HG03442 (cell line): ENCODE data around the gene ACAP2.
"Not testable (repeated sequence)": the region's sequence is repeated elsewhere in the genome, so short reads cannot be mapped to it uniquely, and the experiment has no call there.

Experiments
- ATAC-seq: cut with Tn5 transposase; IDR thresholded peaks from one replicate; pipeline ENCODE4 v1.9.1; 2021; ENCODE audit warnings: mild to moderate bottlenecking, moderate library complexity; ENCODE audit not compliant: unreplicated experiment

The ACAP2 gene

DNA sequence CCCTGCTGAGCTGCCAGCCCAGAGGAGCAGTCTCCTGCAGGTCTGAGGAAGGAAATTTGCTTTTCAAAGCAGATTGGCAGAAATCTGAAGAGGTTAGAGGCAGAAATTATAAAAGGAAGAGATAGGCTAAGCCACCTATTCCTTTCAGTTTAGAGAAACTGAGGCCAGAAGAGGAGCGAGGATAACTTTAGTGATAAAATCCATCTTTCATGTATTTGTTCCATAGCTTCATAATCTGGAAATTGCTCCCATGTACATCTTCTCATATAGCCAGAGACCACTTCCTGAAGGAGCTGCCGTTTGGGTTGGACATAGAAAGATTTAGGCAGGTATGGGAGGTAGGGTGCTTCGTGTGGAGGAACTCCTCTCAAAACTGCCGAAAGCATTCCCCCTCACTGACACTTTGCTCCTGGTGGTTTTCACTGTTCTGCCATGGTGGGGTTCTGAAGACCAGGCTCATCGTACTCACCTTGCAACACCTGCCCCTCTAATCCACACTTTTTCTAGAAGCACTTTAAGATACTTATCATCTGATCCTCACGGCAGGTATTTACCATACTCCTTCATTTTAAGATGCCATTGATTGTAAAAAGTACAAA, 670 bp upstream of the ACAP2 start:
- no peak for ATAC-seq

DNA sequence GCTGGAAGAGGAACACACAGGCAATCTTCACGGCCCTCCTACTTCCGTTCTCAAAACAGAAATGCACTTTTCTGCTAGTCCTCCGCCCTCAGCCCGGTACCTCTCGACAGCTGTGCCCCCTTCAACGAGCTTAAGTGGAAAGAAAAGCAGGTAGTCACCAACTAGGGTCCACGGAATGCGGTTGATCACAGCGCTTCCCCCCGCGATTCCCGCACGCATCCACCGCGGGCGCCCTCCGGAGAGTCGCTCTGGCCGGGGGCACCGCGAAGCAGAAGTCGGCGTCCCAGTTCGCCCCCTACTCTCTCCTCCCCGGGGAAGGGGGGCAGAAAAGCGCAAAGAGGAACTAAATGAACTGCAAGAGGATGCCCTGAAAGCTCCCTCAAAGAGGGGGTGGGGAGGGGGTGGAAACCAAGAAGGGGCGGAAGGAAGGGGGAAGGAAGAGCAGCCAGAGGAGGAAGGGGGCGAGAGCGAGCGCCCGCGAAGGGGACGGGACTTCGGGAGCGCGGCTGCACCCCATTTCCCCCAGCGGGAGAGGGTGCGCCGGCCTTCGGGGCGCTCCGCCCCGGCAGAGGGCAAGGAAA, 738 bp downstream of the ACAP2 start:
- no peak for ATAC-seq

DNA sequence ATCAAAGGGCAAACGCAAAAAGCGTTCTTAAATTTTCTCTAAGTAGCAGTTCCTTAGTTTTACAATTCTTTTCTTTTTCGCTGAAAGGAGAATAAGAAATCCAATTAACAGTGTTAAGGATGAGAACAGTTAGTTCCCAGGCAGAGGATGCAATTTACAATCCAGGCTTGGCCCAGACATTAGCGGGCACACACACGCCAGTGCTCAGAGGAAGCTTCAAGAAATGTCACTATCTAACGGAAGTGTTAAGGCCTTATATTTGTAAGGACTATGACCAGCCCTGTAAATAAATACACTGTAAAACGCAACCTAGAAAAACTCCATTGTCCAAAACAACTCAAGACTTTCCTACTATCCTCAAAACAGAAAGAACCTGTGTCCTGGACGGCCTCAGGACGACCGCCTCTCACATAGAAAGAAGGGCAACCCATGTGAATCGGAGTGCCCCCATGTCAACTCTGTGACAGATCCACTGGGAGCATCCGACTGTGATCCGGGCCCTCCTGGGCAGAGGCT, 1.3 kb downstream of the ACAP2 start:
- ATAC-seq, result no peak

DNA sequence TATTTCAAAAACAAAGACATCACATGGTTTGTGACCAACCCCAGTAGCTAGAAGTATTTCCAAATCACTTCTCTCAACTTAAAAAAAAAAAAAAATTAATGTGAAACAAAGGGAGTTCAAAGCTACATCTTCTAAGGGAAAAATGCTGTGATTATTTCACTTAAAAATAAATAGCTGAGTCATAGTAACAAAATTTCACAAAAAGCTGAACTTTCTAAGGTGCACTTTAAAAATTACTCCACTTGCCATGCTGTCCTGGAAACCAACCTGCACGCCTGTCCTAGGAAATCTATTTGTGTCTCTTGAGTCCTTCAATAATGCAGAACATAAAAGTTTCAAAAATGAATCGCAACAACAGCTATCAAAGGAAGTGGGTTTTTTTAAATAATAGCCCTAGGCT, 1.8 kb downstream of the ACAP2 start:
- no peak for ATAC-seq

DNA sequence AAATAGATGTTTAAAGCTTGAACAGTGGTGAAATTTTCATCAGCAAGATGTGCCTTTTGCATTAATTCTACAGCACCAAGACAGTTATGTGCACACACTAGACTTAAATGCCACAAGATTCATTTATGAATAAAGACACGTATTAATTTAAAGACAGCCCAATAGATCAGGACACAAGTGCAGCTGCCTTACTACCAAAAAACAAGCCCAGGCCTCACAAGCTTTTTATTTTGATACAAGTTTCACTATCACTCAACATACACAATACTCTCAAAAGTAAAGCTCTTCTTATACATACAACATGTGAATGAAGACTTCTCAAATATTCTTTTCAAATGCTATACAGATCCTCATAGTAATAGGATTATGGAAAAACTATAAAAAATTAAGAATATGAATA, 2.4 kb downstream of the ACAP2 start:
- no peak for ATAC-seq

DNA sequence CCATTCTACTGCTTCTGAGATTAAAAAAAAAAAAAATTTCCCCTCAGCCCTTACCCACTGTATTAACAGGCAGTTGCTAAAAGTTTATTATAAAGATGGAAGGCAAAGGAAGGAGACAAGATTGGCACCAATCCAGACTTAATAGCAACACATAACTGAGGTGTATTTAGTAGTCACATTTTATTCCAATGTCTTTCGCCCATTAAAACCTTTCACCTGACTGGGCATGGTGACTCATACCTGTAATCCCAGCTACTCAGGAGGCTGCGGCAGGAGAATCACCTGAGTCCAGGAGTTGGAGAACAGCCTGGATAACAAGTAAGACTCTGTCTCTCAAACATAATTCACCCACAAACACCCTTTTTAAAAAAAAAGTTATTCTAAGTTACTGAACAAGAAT, 4.4 kb downstream of the ACAP2 start:
- no peak for ATAC-seq

DNA sequence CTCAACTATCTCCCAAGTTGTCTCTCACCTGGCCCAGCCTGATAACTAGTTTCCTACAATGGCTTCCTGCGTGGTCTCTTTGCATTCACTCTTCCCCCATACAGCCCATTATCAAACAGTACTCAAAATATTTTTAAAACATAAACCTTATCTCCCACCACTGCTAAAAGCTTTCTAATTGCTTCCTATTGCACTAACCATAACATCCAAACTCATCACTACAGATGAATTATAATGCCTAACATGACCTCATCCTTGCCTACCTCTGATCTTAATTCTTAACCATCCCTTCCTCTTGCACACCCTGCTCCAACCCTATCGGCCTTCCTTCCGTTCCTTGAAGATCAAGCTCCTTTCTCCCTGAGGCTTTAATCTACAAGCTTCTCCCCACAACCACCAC, 17.0 kb downstream of the ACAP2 start:
- ATAC-seq, result no peak

DNA sequence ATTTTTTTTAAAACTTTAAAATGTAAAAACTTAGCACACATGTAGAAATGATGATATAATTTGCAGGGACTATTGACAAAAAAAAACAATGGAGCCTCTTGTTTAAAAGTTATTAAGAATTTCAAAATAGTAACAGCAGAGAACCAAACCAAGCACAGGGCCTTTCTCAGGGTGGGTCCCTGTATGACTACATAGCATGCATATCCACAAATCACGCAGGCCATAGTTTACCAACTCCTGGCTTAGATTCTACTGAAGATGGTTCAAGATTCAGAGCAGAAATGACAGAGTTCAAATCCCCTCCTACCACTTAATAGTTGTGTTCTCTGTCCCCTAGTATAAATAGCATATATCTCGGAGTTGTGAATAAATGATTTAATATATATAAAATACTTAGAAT, 19.0 kb downstream of the ACAP2 start:
- no peak for ATAC-seq

DNA sequence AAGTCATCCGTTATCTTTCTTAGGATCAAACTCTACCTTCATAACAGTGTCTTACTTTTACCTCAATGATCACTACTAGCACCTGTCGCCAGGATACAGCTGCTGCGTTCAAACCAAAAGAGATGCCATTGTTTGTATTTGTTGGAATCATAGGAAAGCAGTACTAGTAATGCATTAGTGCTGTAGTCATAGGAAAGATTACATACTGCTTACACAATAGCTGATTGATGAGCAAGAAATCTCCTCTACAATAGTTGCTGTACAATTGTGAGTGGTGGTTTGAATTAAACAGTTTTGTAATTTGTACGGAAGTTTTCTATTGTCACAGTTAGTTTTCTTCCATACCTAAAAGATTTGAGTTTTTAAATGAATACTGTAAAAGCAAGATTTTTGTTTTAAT, 21.4 kb downstream of the ACAP2 start:
- no peak for ATAC-seq

DNA sequence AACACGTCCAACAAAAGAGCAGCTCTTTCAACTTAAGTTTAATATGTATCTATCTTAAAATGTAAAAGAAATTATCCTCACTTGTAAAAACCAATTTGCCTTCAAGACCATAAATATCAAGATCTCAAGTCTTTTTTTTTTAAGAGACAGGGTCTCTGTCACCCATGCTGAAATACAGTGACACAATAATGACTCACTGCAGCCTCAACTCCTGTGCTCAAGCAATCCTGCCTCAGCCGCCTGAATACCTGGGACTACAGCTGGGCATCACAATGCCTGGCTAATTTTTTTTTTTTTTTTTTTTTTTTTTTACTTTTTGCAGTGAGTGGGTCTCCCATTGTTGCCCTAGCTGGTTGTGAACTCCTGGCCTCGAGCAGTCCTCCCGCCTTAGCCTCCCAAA, 26.0 kb downstream of the ACAP2 start:
- ATAC-seq, result no peak

DNA sequence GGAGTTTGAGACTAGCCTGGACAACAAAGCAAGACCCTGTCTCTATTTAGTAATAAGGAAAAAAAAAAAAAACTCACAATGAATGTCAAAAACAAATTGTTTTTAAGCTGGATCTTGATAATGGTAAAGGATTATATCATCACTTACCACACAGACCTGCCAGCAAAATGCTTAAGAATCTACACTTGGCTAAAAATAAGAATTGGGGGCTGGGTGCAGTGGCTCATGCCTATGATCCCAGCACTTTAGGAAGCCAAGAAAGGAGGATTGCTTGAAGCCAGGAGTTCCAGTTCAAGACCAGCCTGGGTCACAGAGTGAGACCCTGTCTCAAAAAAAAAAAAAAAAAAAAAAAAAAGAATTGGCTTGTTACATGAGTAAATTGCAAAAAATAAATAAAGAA, 31.0 kb downstream of the ACAP2 start:
- no peak for ATAC-seq

DNA sequence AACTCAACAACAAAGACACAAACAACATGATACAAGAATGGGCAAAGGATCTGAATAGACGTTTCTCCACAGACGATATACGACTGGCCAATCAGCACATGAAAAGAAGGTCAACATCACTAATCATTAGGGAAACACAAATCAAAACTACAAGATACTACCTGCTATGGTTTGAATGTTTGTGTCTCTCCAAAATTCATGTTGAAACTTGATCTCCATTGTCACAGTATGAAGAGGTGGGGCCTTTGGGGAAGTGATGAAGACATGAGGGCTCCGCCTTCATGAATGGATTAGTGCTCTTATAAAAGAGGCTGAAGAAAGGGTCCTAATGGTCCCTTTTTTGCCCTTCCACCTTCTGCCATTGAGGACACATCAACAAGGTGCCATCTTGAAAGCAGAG, 32.3 kb downstream of the ACAP2 start:
- no peak for ATAC-seq

DNA sequence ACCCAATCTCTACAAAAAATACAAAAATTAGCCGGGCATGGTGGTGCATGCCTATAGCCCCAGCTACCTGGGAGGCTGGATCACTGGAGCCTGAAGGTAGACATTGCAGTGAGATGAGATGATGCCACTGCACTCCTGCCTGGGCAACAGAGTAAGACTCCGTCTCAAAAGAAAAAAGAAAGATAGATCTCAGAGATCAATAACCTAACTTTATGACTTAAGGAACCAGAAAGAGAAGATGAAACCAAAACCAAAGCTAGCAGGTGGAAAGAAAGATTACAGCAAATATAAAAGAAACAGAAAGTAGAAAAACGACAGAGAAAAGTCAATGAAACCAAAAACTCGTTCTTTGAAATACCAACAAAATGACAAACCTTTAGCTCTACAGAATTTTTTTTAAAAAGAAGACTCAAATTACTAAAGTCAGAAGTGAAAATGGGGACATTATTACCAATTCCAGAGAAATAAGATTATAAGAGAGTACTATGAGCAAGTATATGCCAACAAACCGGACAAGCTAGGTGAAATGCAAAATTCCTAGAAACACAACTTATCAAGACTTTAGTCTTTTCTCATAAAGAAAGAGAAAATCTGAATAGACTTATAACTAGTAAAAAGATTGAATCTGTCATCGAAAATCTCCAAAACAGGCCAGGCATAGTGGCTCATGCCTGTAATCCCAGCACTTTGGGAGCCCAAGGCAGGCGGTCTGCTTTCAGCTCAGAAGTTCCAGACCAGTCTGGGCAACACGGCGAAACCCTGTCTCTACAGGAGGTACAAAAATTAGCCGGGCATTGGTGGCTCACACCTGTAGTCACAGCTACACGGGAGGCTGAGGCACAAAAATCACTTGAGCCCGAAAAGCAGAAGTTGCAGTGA, 35.0 kb downstream of the ACAP2 start:
- ATAC-seq, result no peak

DNA sequence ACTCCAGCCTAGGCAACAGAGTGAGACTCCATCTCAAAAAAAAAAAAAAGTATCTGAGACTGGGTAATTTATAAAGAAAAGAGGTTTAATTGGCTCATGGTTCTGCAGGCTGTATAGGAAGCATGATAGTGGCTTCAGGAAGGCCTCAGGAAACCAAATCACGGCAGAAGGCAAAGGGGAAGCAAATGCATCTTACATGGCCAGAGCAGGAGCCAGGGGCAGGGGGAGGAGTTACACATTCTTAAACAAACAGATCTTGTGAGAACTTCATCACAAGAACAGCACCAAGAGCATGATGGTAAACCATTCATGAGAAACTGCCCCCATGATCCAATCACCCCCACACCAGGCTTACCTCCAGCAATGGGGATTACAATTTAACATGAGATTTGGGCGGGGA, 37.2 kb downstream of the ACAP2 start:
- ATAC-seq, result no peak

DNA sequence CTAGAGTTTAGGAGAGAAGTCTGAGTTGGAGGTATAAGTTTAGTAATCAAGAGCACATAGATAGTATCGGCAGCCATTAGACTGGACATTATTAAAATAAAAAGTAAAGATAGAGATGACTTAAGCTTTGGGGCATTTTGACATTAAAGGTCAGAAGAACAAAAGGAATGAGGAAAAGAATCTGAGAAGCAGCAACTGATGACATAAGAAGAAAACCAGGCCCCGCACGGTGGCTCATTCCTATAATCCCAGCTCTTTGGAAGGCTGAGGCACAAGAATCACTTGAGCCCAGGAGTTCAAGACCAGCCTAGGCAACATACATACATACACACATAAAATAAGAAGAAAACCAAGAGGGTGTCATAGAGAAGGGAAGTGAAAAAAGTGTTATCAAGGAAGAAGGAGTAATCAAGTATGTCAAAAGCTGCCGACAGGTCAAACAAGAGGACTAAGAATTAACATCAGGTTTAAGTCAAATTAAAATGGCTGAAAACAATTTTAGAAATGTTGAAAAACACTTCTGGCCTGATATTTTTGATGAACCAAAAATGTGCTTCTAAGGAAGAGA, 38.9 kb downstream of the ACAP2 start:
- no peak for ATAC-seq

DNA sequence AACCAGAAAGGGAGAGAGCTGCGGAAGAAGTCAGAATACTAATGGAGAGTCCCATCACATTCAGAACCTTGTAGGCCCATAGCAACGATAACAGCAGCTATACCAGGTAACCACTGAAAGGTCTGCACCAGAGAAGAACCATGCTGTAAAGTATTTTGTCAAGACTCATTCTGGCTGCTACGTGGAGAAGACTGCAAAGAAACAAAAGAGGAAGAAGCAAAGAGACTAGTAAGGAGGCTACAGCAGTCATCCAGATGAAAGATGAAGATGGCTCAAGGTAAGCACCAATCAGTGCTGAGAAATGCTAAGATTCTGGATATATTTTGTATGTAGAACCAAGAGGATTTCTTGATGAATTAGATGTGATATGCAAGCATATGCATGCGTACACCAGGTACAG, 39.6 kb downstream of the ACAP2 start:
- no peak for ATAC-seq

DNA sequence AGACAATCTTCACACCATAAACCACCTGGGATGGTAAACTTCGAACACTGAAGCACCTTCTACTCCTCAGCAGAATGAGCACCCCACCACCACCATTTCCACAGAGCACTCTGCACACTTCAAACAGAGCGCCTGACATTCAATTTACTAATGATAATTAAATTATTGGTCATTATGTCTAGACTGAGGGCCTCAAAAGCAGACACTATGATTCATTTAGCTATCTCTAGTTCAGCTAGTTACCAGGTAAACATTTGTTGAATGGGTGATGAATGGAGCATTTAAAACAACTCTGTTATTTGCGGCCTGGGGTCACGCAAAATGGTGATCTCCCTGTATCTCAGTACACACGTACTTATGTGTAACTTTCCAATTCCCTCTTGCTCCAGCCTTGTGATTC, 40.9 kb downstream of the ACAP2 start:
- no peak for ATAC-seq

DNA sequence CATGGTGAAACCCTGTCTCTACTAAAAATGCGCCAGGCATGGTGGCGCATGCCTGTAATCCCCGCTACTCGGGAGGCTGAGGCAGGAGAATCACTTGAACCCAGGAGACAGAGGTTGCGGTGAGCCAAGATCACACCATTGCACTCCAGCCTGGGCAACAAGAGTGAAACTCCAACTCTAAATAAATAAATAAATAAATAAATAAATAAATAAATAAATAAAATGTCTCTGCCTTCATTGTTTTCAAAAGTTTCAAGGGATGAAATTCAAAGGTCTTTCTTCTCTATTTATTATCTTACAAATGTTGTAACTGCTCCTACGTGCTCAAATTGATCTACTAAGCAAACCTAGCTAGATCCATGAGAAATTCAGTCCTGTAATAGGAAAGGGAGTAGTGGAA, 44.4 kb downstream of the ACAP2 start:
- not testable (repeated sequence) for ATAC-seq

DNA sequence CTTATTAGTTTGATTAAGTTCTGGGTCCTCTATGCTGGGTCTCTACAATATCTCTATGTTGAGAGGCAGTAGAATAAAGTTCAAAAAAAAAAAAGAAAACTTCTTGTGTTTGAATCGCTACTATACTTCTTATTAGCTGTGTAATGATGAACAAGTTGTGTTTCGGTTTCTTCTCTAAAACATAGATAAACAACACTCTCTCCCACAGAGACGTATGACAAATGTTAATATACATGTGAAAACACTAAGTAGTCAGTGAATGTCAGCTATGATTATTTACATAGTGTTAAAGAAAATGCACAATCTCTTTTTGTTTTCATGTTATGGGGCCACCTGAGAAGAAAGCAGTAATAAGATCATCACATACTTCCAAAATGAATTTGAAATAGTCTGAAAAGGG, 45.3 kb downstream of the ACAP2 start:
- peak; percentile 16 for ATAC-seq

DNA sequence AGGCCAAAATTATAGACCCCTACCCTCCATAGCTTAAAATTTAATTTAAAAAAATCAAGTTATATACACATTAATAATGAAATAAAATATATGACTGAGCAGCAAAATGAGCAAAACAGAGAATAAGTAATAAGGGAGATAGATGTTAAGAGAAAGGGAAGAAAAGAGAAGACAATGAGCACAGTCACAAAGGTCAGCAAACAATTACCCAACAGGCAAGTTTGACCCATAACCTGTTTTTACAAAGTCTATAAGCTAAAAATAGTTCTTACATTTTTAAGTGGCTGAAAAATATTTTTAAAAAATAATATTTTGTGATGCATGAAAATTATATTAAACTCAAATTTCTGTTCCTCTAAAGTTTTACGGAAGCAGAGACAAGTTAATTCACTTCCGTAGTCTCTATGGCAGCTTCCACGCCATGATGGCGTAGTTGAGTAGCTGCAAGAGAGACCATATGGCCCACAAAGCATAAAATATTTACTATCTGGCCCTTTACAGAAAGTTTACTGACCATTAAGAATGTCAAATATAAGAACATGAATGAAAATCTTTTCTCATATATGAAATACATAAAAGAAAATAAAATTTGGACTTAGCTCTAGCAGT, 47.5 kb downstream of the ACAP2 start:
- no peak for ATAC-seq

DNA sequence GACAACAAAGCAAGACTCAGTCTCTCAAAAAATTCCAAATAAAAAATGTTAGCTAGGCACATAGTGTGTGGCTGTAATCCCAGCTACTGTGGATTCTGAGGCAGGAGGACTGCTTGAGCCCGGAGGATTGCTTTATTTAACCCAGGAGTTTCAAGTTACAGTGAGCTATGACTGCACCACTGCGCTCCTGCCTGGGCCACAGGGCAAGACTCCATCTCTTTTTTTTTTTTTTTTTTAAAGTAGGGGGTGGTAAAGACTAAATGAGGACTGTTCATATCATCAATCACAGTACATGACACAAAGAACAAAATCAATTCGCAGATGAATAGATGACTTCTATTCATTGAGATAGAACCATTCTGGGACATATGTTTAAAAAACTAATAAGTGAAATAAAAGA, 48.1 kb downstream of the ACAP2 start:
- no peak for ATAC-seq
